ENCODE results near the gene PPP2R5E.
"Not testable (repeated sequence)": the region's sequence is repeated elsewhere in the genome, so short reads cannot be mapped to it uniquely, and the experiment has no call there.

PPP2R5E gene

GRCh38 chr14:63522511-63522910 lies 20.7 kb downstream of the PPP2R5E start:
- not testable (repeated sequence) for DNase-seq (ENCODE audit: low read depth, low spot score)

GRCh38 chr14:63517354-63517753 lies 25.8 kb downstream of the PPP2R5E start:
- no peak for DNase-seq (ENCODE audit: low read depth, low spot score)

GRCh38 chr14:63515240-63515639 lies 27.9 kb downstream of the PPP2R5E start:
- DNase-seq (ENCODE audit: low read depth, low spot score): no peak

- DNase-seq (ENCODE audit: low read depth, low spot score): no peak
Observed at GRCh38 chr14:63513756-63514155, 29.4 kb downstream of the PPP2R5E start.

GRCh38 chr14:63512861-63513260 lies 30.3 kb downstream of the PPP2R5E start:
- no peak for DNase-seq (ENCODE audit: low read depth, low spot score)

- DNase-seq (ENCODE audit: low read depth, low spot score): peak; percentile 11
Observed at GRCh38 chr14:63510538-63510937, 32.6 kb downstream of the PPP2R5E start.

GRCh38 chr14:63508033-63508432 lies 35.1 kb downstream of the PPP2R5E start:
- no peak for DNase-seq (ENCODE audit: low read depth, low spot score)

- DNase-seq (ENCODE audit: low read depth, low spot score): no peak
Observed at GRCh38 chr14:63504648-63505047, 38.5 kb downstream of the PPP2R5E start.

GRCh38 chr14:63501429-63501828 lies 41.7 kb downstream of the PPP2R5E start:
- DNase-seq (ENCODE audit: low read depth, low spot score): no peak

- DNase-seq (ENCODE audit: low read depth, low spot score): no peak
Observed at GRCh38 chr14:63499701-63500250, 43.4 kb downstream of the PPP2R5E start.

- DNase-seq (ENCODE audit: low read depth, low spot score): no peak
Observed at GRCh38 chr14:63496837-63497400, 46.3 kb downstream of the PPP2R5E start.

- DNase-seq (ENCODE audit: low read depth, low spot score): no peak
Observed at GRCh38 chr14:63493246-63493645, 49.9 kb downstream of the PPP2R5E start.

- DNase-seq (ENCODE audit: low read depth, low spot score): no peak
Observed at GRCh38 chr14:63492391-63492790, 50.8 kb downstream of the PPP2R5E start.

GRCh38 chr14:63487724-63488123 lies 55.5 kb downstream of the PPP2R5E start:
- no peak for DNase-seq (ENCODE audit: low read depth, low spot score)

- no peak for DNase-seq (ENCODE audit: low read depth, low spot score)
Observed at GRCh38 chr14:63486738-63487137, 56.4 kb downstream of the PPP2R5E start.

- no peak for DNase-seq (ENCODE audit: low read depth, low spot score)
Observed at GRCh38 chr14:63483315-63483714, 59.9 kb downstream of the PPP2R5E start.

GRCh38 chr14:63480599-63480998 lies 62.6 kb downstream of the PPP2R5E start:
- no peak for DNase-seq (ENCODE audit: low read depth, low spot score)

- no peak for DNase-seq (ENCODE audit: low read depth, low spot score)
Observed at GRCh38 chr14:63478437-63478852, 64.7 kb downstream of the PPP2R5E start.

- DNase-seq (ENCODE audit: low read depth, low spot score): no peak
Observed at GRCh38 chr14:63478010-63478409, 65.2 kb downstream of the PPP2R5E start.

GRCh38 chr14:63477556-63477955 lies 65.6 kb downstream of the PPP2R5E start:
- DNase-seq (ENCODE audit: low read depth, low spot score): no peak

GRCh38 chr14:63475761-63476160 lies 67.4 kb downstream of the PPP2R5E start:
- no peak for DNase-seq (ENCODE audit: low read depth, low spot score)

- no peak for DNase-seq (ENCODE audit: low read depth, low spot score)
Observed at GRCh38 chr14:63474844-63475243, 68.3 kb downstream of the PPP2R5E start.

GRCh38 chr14:63474111-63474510 lies 69.1 kb downstream of the PPP2R5E start:
- no peak for DNase-seq (ENCODE audit: low read depth, low spot score)
